Prostate gland (tissue), 2 donors: ENCODE results near the gene UPK3B.
"Not testable (repeated sequence)": the region's sequence is repeated elsewhere in the genome, so short reads cannot be mapped to it uniquely, and the experiment has no call there.

ENCODE experiments used
- POLR2A ChIP-seq: fragments of 450-650 bp; IDR thresholded peaks from one replicate; pipeline ENCODE4 v1.6.1; 2016; ENCODE audit warnings: antibody characterized with exemption, mild to moderate bottlenecking
- POLR2AphosphoS5 ChIP-seq: sonication (generic); formaldehyde crosslinking; IDR thresholded peaks from one replicate; pipeline ENCODE4 v1.6.1; 2017; ENCODE audit warnings: antibody characterized with exemption
- TF ChIP-seq, protein P1 (sequence below), 4 experiments: fragments of 200-600 bp in 2 of 4; fragments of 450-650 bp in 2 of 4; sonication (generic) in 2 of 4; IDR thresholded peaks; 1 replicate in 3 of 4; 2 replicates in 1 of 4; pipeline ENCODE4 v1.5.1; 2016 to 2019; ENCODE audit warnings: antibody characterized with exemption in 4 of 4, mild to moderate bottlenecking in 2 of 4, moderate library complexity in 2 of 4

DNA sequence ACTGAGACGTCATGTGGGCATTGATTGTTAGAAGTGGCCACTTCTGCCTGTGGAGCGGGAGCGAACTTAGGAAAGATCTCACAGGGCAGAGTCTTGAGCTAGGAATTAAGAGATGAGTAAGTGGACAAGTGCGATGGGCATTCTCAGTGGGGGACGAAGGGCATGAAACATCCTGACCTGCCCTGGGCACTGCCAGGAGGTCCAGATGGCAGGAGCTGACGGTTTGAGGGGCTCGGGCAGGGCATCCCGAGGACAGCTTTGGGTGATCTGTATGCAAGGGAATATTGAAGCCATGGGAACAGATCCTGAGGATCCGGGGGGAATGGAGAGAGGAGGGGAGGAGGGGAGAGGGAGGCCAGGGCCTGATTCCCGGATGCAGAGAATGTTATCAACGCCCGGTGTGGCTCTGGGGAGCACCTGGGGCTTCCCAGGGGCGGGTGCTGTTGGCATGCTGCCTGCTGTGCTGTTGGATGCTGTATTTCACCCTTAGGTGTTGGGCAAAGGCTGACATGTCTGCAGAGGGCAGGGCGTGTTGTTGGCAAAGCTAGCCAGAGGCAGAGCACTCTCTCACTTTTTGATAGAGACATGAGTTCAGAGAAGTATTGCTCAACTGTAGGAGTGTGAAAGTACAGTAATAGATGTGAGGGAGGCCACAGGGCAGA, 42.5 kb upstream of the UPK3B start:
- TF ChIP-seq POLR2A = not testable (repeated sequence)
- TF ChIP-seq, protein P1, sequence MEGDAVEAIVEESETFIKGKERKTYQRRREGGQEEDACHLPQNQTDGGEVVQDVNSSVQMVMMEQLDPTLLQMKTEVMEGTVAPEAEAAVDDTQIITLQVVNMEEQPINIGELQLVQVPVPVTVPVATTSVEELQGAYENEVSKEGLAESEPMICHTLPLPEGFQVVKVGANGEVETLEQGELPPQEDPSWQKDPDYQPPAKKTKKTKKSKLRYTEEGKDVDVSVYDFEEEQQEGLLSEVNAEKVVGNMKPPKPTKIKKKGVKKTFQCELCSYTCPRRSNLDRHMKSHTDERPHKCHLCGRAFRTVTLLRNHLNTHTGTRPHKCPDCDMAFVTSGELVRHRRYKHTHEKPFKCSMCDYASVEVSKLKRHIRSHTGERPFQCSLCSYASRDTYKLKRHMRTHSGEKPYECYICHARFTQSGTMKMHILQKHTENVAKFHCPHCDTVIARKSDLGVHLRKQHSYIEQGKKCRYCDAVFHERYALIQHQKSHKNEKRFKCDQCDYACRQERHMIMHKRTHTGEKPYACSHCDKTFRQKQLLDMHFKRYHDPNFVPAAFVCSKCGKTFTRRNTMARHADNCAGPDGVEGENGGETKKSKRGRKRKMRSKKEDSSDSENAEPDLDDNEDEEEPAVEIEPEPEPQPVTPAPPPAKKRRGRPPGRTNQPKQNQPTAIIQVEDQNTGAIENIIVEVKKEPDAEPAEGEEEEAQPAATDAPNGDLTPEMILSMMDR (IDR thresholded peaks at IDR 0.05) = not testable (repeated sequence)
- peak; percentile 14 for TF ChIP-seq POLR2AphosphoS5
